ENCODE results near the gene BMERB1. TPM values are rescaled to one million over a fixed set of nuclear protein-coding genes. Genes with fewer than 3 reads are reported as not detected.

BMERB1 gene
- total and polyA plus RNA-seq, 2 experiments from 2014 or later: 17.3 to 28.1 TPM

GRCh38 chr16:15518381-15519351 is 84.3 kb downstream of the BMERB1 start (continued):
- TF ChIP-seq CREB1 (CRISPR knock-in tag; IDR thresholded peaks at IDR 0.05; ENCODE audit: low read depth): no peak
- no peak for TF ChIP-seq CTCF (conservative IDR thresholded peaks at IDR 0.05; ENCODE audit: low read depth in 2 of 2)
- TF ChIP-seq ZNF331 (CRISPR knock-in tag; IDR thresholded peaks at IDR 0.05; ENCODE audit: low read depth): no peak
- no peak for TF ChIP-seq EZH2 (IDR thresholded peaks at IDR 0.05; ENCODE audit: low read depth, unreplicated experiment)
- TF ChIP-seq POLR2AphosphoS5 (IDR thresholded peaks at IDR 0.05; ENCODE audit: low read depth): no peak

- Histone ChIP-seq H3K36me3 (ENCODE audit: insufficient read depth) (no peaks in the 10 kb centered on the region), H3K79me2 (replicated peaks; ENCODE audit: insufficient read depth) (no peaks in the 10 kb centered on the region), H3K27me3 (ENCODE audit: insufficient read depth) (no peaks in the 10 kb centered on the region), H3K4me2 (no peak overlapping the region), H2AFZ (no peak overlapping the region), H4K20me1 (replicated peaks; ENCODE audit: insufficient read depth) (0 out of 2 replicates have a peak, but pooled peaks cover 4% of the 10 kb centered on the region), H3F3A (replicated peaks; ENCODE audit: low read depth) (no peaks in the 10 kb centered on the region), H3K27ac (ENCODE audit: low read depth) (no peak overlapping the region), H3K4me3 (no peak overlapping the region), H3K4me1 (ENCODE audit: insufficient read depth) (no peaks in the 10 kb centered on the region), H3K9me2 (ENCODE audit: insufficient read depth) (no peaks in the 10 kb centered on the region)
- no peaks in the 10 kb centered on the region for H3K9me3 Mint-ChIP-seq
- H3K27me3 Mint-ChIP-seq (ENCODE audit: insufficient read depth, low read depth, poor library complexity): peaks cover 2% of the 10 kb centered on the region
- ATAC-seq: no peak
- DNase-seq (ENCODE audit: low spot score): no peak
- H3K4me3 Mint-ChIP-seq: no peak overlapping the region
- H3K27ac Mint-ChIP-seq: no peak overlapping the region
- H3K36me3 Mint-ChIP-seq (ENCODE audit: low read depth): no peaks in the 10 kb centered on the region; the same call in 2 of the 3 replicates
- no peaks in the 10 kb centered on the region for H3K4me1 Mint-ChIP-seq
- no peak for TF ChIP-seq ZNF331 (CRISPR knock-in tag; IDR thresholded peaks at IDR 0.05; ENCODE audit: low read depth)
- no peak for TF ChIP-seq POLR2AphosphoS5 (IDR thresholded peaks at IDR 0.05; ENCODE audit: low read depth)
- no peak for TF ChIP-seq REST (IDR thresholded peaks at IDR 0.05; ENCODE audit: unreplicated experiment)
- no peak for TF ChIP-seq ETS1 (IDR thresholded peaks at IDR 0.05)
- no peak for TF ChIP-seq CREB1 (CRISPR knock-in tag; IDR thresholded peaks at IDR 0.05; ENCODE audit: low read depth)
- no peak for TF ChIP-seq STAT1 (IDR thresholded peaks at IDR 0.05; ENCODE audit: unreplicated experiment)
- no peak for TF ChIP-seq NANOG (IDR thresholded peaks at IDR 0.05; ENCODE audit: borderline replicate concordance)
- TF ChIP-seq CTCF (conservative IDR thresholded peaks at IDR 0.05; ENCODE audit: low read depth in 2 of 2): no peak
- no peak for TF ChIP-seq JUNB (IDR thresholded peaks at IDR 0.05; ENCODE audit: unreplicated experiment)
- TF ChIP-seq EZH2 (IDR thresholded peaks at IDR 0.05; ENCODE audit: low read depth, unreplicated experiment): no peak
Observed at GRCh38 chr16:15519790-15520189, 85.4 kb downstream of the BMERB1 start.
